Cortex of kidney (tissue), 1 donor: Measurements from ENCODE around the gene VWCE.
"Not testable (repeated sequence)": the region's sequence is repeated elsewhere in the genome, so short reads cannot be mapped to it uniquely, and the experiment has no call there.

Experiments
- DNase-seq: peaks from one replicate; lab custom pipeline; 2025; lab: John Stamatoyannopoulos, UW

The VWCE gene

GRCh38 chr11:61254403-61255025, 40.6 kb downstream of the VWCE start:
- no peak for DNase-seq

- not testable (repeated sequence) for DNase-seq
These were observed 42.8 kb downstream of the VWCE start for GRCh38 chr11:61252332-61252731.

- DNase-seq, result not testable (repeated sequence)
These were observed 44.0 kb downstream of the VWCE start for GRCh38 chr11:61250796-61251765.

- not testable (repeated sequence) for DNase-seq
These were observed 45.9 kb downstream of the VWCE start for GRCh38 chr11:61249201-61249600.

- not testable (repeated sequence) for DNase-seq
These were observed 47.0 kb downstream of the VWCE start for GRCh38 chr11:61248071-61248470.

- not testable (repeated sequence) for DNase-seq
These were observed 49.7 kb downstream of the VWCE start for GRCh38 chr11:61245284-61245964.

GRCh38 chr11:61241526-61241925, 53.6 kb downstream of the VWCE start:
- not testable (repeated sequence) for DNase-seq

- not testable (repeated sequence) for DNase-seq
These were observed 54.2 kb downstream of the VWCE start, which contains the start of gene PGA5 for GRCh38 chr11:61240875-61241274. PGA5 (plus strand) TSS chr11:61241175; CDS start chr11:61241227, 52 bp downstream.

GRCh38 chr11:61240288-61240687, 54.8 kb downstream of the VWCE start:
- DNase-seq, result not testable (repeated sequence)

- not testable (repeated sequence) for DNase-seq
These were observed 58.0 kb downstream of the VWCE start for GRCh38 chr11:61237130-61237529.

GRCh38 chr11:61232548-61233145, 62.5 kb downstream of the VWCE start:
- DNase-seq, result not testable (repeated sequence)

- DNase-seq, result not testable (repeated sequence)
These were observed 63.5 kb downstream of the VWCE start for GRCh38 chr11:61231585-61231984.

- DNase-seq, result not testable (repeated sequence)
These were observed 64.1 kb downstream of the VWCE start for GRCh38 chr11:61231033-61231432.

- DNase-seq, result not testable (repeated sequence)
These were observed 65.7 kb downstream of the VWCE start for GRCh38 chr11:61229458-61229857.

- DNase-seq, result not testable (repeated sequence)
These were observed 68.5 kb downstream of the VWCE start for GRCh38 chr11:61226457-61227137.

- DNase-seq, result not testable (repeated sequence)
These were observed 72.4 kb downstream of the VWCE start for GRCh38 chr11:61222692-61223091.

- not testable (repeated sequence) for DNase-seq
These were observed 73.1 kb downstream of the VWCE start, which contains the start of gene PGA4 for GRCh38 chr11:61222047-61222446. PGA4 (plus strand) TSS chr11:61222347; CDS start chr11:61222401, 54 bp downstream.

GRCh38 chr11:61219016-61219415, 76.1 kb downstream of the VWCE start:
- DNase-seq, result not testable (repeated sequence)

GRCh38 chr11:61218306-61218705, 76.8 kb downstream of the VWCE start:
- not testable (repeated sequence) for DNase-seq

- not testable (repeated sequence) for DNase-seq
These were observed 81.3 kb downstream of the VWCE start for GRCh38 chr11:61213711-61214324.
